Transverse colon (tissue), 3 donors: ENCODE measurements around the gene SLC17A9.

ENCODE experiments used
- CTCF ChIP-seq, 5 experiments: fragments of 200-600 bp in 3 of 5; fragments of 450-650 bp in 2 of 5; sonication (generic) in 3 of 5; IDR thresholded peaks; 1 replicate in 2 of 5; 2 replicates in 3 of 5; pipeline ENCODE4 v1.5.1; 2016 to 2017; ENCODE audit warnings: antibody characterized with exemption in 5 of 5, inconsistent platforms in 3 of 5, mild to moderate bottlenecking in 2 of 5, moderate library complexity in 1 of 5
- EP300 ChIP-seq: sonication (generic); formaldehyde crosslinking; IDR thresholded peaks from one replicate; pipeline ENCODE4 v1.6.1; 2017; ENCODE audit warnings: antibody characterized with exemption, low read depth

- TF ChIP-seq CTCF (IDR thresholded peaks at IDR 0.05), result no peak
- TF ChIP-seq EP300, result no peak
Measured at GRCh38 chr20:62962221-62962879, 9.8 kb downstream of the SLC17A9 start.
